IMR-90 (cell line): Measurements from ENCODE around the gene LGALS4. TPM values are rescaled to one million over a fixed set of nuclear protein-coding genes. Genes with fewer than 3 reads are reported as not detected.

ENCODE experiments used
- ATAC-seq: fragments of 200-7000 bp; cut with Tn5 transposase; 2 replicates; pipeline ENCODE4 v1.9.1; 2020; ENCODE audit warnings: low read depth, mild to moderate bottlenecking, moderate library complexity
- BruUV-seq: library from RNA; stranded (reverse); fragments of 400-500 nt; replicated peaks from 2 replicates; lab custom pipeline; 2021; lab: Mats Ljungman, UMichigan
- CTCF ChIA-PET: fragments of 300-600 bp; formaldehyde crosslinking; extraction: SDS; loops from one replicate; lab custom pipeline; 2021; ENCODE audit warnings: antibody characterized with exemption; lab: Yijun Ruan, JAX
- POLR2A ChIA-PET: fragments of 300-600 bp; sonication (Branson Sonifier 250); formaldehyde crosslinking; loops from one replicate; lab custom pipeline; 2022; ENCODE audit warnings: antibody characterized with exemption; ENCODE audit not compliant: unreplicated experiment; lab: Charles Lee
- DNase-seq: peaks from one replicate; pipeline ENCODE4 v3.0.0; 2013
- H2AFZ ChIP-seq: replicated peaks from 2 replicates; pipeline ENCODE3; 2013; ENCODE audit warnings: low read length, mild to moderate bottlenecking; ENCODE audit not compliant: poor library complexity
- H2AK5ac ChIP-seq: 2 replicates; pipeline ENCODE4 v1.6.1; 2013; ENCODE audit warnings: low read depth, low read length, inconsistent platforms
- H2AK9ac ChIP-seq: replicated peaks from 2 replicates; pipeline ENCODE3; 2013; ENCODE audit warnings: mild to moderate bottlenecking, low read depth, low read length, moderate library complexity; ENCODE audit not compliant: poor library complexity
- H2BK120ac ChIP-seq: 2 replicates; pipeline ENCODE4 v1.6.1; 2013; ENCODE audit warnings: low read depth, low read length, inconsistent platforms
- H2BK15ac ChIP-seq: 3 replicates; pipeline ENCODE4 v1.6.1; 2013; ENCODE audit warnings: low read depth, low read length, inconsistent platforms
- H2BK20ac ChIP-seq: 2 replicates; pipeline ENCODE4 v1.6.1; 2013; ENCODE audit warnings: low read depth, mild to moderate bottlenecking, inconsistent platforms, low read length, moderate library complexity
- H2BK5ac ChIP-seq: 2 replicates; pipeline ENCODE4 v1.6.1; 2013; ENCODE audit warnings: mild to moderate bottlenecking, low read depth, low read length, inconsistent platforms; ENCODE audit not compliant: poor library complexity, severe bottlenecking
- H3K14ac ChIP-seq: replicated peaks from 2 replicates; pipeline ENCODE4 v1.6.1; 2013; ENCODE audit warnings: low read depth, low read length, inconsistent platforms
- H3K18ac ChIP-seq: 2 replicates; pipeline ENCODE4 v1.6.1; 2013; ENCODE audit warnings: low read depth, low read length, control low read depth
- H3K23ac ChIP-seq: 2 replicates; pipeline ENCODE4 v1.6.1; 2013; ENCODE audit warnings: low read depth, low read length, inconsistent platforms
- H3K27ac ChIP-seq: 2 replicates; pipeline ENCODE4 v1.5.1; 2013; ENCODE audit warnings: mild to moderate bottlenecking, control low read depth, low read length; ENCODE audit not compliant: insufficient read depth
- H3K27me3 ChIP-seq: 2 replicates; pipeline ENCODE4 v1.6.1; 2013; ENCODE audit warnings: low read length; ENCODE audit not compliant: control insufficient read depth, insufficient read depth
- H3K36me3 ChIP-seq: 2 replicates; pipeline ENCODE4 v1.6.1; 2013; ENCODE audit warnings: low read length, mixed read lengths; ENCODE audit not compliant: control insufficient read depth, insufficient read depth
- H3K4ac ChIP-seq: 2 replicates; pipeline ENCODE4 v1.6.1; 2013; ENCODE audit warnings: low read depth, low read length, inconsistent platforms
- H3K4me1 ChIP-seq: 2 replicates; pipeline ENCODE4 v1.6.1; 2013; ENCODE audit warnings: low read length, mixed read lengths; ENCODE audit not compliant: control insufficient read depth, insufficient read depth
- H3K4me2 ChIP-seq: 2 replicates; pipeline ENCODE4 v1.6.1; 2013; ENCODE audit warnings: low read depth, mild to moderate bottlenecking, control low read depth, low read length, moderate library complexity
- H3K4me3 ChIP-seq: 2 replicates; pipeline ENCODE4 v1.5.1; 2013; ENCODE audit warnings: low read depth, mild to moderate bottlenecking, control low read depth, low read length, moderate library complexity; ENCODE audit not compliant: insufficient read depth
- H3K56ac ChIP-seq: 2 replicates; pipeline ENCODE4 v1.6.1; 2013; ENCODE audit warnings: low read length, inconsistent platforms; ENCODE audit not compliant: insufficient read depth; ENCODE audit errors: extremely low read depth
- H3K79me1 ChIP-seq, 2 experiments: 2 replicates each; pipeline ENCODE4 v1.6.1; 2013; ENCODE audit warnings: low read length in 2 of 2, inconsistent platforms in 1 of 2, low read depth in 1 of 2
- H3K9ac ChIP-seq: 2 replicates; pipeline ENCODE4 v1.6.1; 2013; ENCODE audit warnings: low read depth, low read length, control low read depth
- H3K9me1 ChIP-seq: 2 replicates; pipeline ENCODE4 v1.6.1; 2013; ENCODE audit warnings: low read length, inconsistent platforms; ENCODE audit not compliant: insufficient read depth
- H3K9me3 ChIP-seq: 2 replicates; pipeline ENCODE4 v1.6.1; 2013; ENCODE audit warnings: low read length; ENCODE audit not compliant: control insufficient read depth, insufficient read depth
- H4K20me1 ChIP-seq: 2 replicates; pipeline ENCODE4 v1.6.1; 2013; ENCODE audit warnings: low read length, inconsistent platforms; ENCODE audit not compliant: insufficient read depth
- H4K5ac ChIP-seq: 2 replicates; pipeline ENCODE4 v1.6.1; 2013; ENCODE audit warnings: mild to moderate bottlenecking, low read depth, low read length, control low read depth
- H4K8ac ChIP-seq, 2 experiments: 2 replicates each; pipeline ENCODE4 v1.6.1; 2013; ENCODE audit warnings: low read depth in 2 of 2, low read length in 2 of 2, control low read depth in 1 of 2, inconsistent platforms in 1 of 2
- H4K91ac ChIP-seq: 2 replicates; pipeline ENCODE4 v1.6.1; 2013; ENCODE audit warnings: low read depth, low read length, inconsistent platforms; ENCODE audit not compliant: insufficient read depth
- BHLHE40 ChIP-seq: fragments of 150-350 bp; IDR thresholded peaks from 2 replicates; pipeline ENCODE4 v1.6.1; 2016; ENCODE audit warnings: mild to moderate bottlenecking, low read depth, low read length
- CEBPB ChIP-seq: IDR thresholded peaks from 2 replicates; pipeline ENCODE4 v1.6.1; 2012; ENCODE audit warnings: low read depth, low read length, improper control_type of control experiment
- CHD1 ChIP-seq: IDR thresholded peaks from 2 replicates; pipeline ENCODE4 v1.6.1; 2012; ENCODE audit warnings: low read depth, low read length, improper control_type of control experiment
- CTCF ChIP-seq: conservative IDR thresholded peaks from 2 replicates; pipeline ENCODE4 v1.5.1; 2012; ENCODE audit warnings: mild to moderate bottlenecking, low read depth, low read length, improper control_type of control experiment
- FOS ChIP-seq: fragments of 150-350 bp; IDR thresholded peaks from 2 replicates; pipeline ENCODE4 v1.6.1; 2016; ENCODE audit warnings: low read depth, low read length
- MAFK ChIP-seq: IDR thresholded peaks from 2 replicates; pipeline ENCODE4 v1.6.1; 2012; ENCODE audit warnings: low read depth, low read length, improper control_type of control experiment
- MAZ ChIP-seq: IDR thresholded peaks from 2 replicates; pipeline ENCODE4 v1.6.1; 2012; ENCODE audit warnings: low read depth, mild to moderate bottlenecking, low read length, improper control_type of control experiment, moderate library complexity, borderline replicate concordance
- MXI1 ChIP-seq: IDR thresholded peaks from 2 replicates; pipeline ENCODE4 v1.6.1; 2012; ENCODE audit warnings: low read depth, mild to moderate bottlenecking, low read length, moderate library complexity, borderline replicate concordance
- NFE2L2 ChIP-seq: fragments of 150-350 bp; IDR thresholded peaks from 2 replicates; pipeline ENCODE4 v1.6.1; 2016; ENCODE audit warnings: low read depth, mild to moderate bottlenecking, low read length
- RAD21 ChIP-seq: IDR thresholded peaks from 2 replicates; pipeline ENCODE4 v1.6.1; 2012; ENCODE audit warnings: low read length, improper control_type of control experiment
- RCOR1 ChIP-seq: IDR thresholded peaks from 2 replicates; pipeline ENCODE4 v1.6.1; 2012; ENCODE audit warnings: mild to moderate bottlenecking, low read length, improper control_type of control experiment; ENCODE audit not compliant: insufficient replicate concordance
- RFX5 ChIP-seq: IDR thresholded peaks from 2 replicates; pipeline ENCODE4 v1.8.0; 2012; ENCODE audit warnings: low read depth, mild to moderate bottlenecking, low read length, moderate library complexity
- SMC3 ChIP-seq: fragments of 150-350 bp; IDR thresholded peaks from 2 replicates; pipeline ENCODE4 v1.6.1; 2016; ENCODE audit warnings: low read depth, mild to moderate bottlenecking, antibody characterized with exemption, low read length, moderate library complexity
- WGBS, 2 experiments: methylation state at CpG; one replicate each; pipeline versions ENCODE4 v1.1.5 to v1.1.7; 2013; ENCODE audit warnings: missing lambda C conversion rate in 2 of 2; ENCODE audit not compliant: insufficient read length in 1 of 2; ENCODE audit errors: extremely low coverage in 2 of 2; 5-methylcytosine and 5-hydroxymethylcytosine counted together
- dilution Hi-C: fragments of 300-500 bp; cut with HindIII; formaldehyde crosslinking; loops from one replicate; pipeline ENCODE4 v1.14.3; 2018; ENCODE audit warnings: low sequenced_read_pairs; ENCODE audit not compliant: unreplicated experiment
- in situ Hi-C: fragments of 300-500 bp; cut with MboI; formaldehyde crosslinking; loops from 3 replicates; pipeline ENCODE4 v1.14.3; 2019; ENCODE audit warnings: low sequenced_read_pairs, inconsistent platforms, mixed read lengths
- intact Hi-C: fragments of 100-400 bp; cut with micrococcal nuclease; formaldehyde crosslinking; loops from 2 replicates; pipeline ENCODE4 v1.10.0; 2022
- polyA plus RNA-seq, 3 experiments: library from polyadenylated mRNA; depleted of rRNA; stranded (reverse); fragments of >200 nt; gene quantifications; 2 replicates each; pipeline ENCODE4 v1.2.3, GENCODE V29; 2012; ENCODE audit warnings: low replicate concordance in 1 of 3
- total RNA-seq: library from RNA; depleted of rRNA; stranded (reverse); fragments of >200 nt; gene quantifications from 2 replicates; pipeline ENCODE4 v1.2.3, GENCODE V29; 2012
- TF ChIP-seq, protein P1 (sequence below): fragments of 150-350 bp; IDR thresholded peaks from 2 replicates; pipeline ENCODE4 v1.6.1; 2017; ENCODE audit warnings: mild to moderate bottlenecking, antibody characterized with exemption, low read length, low read depth
- TF ChIP-seq, protein P2 (sequence below): fragments of 150-350 bp; IDR thresholded peaks from 2 replicates; pipeline ENCODE4 v1.6.1; 2016; ENCODE audit warnings: low read depth, mild to moderate bottlenecking, low read length, moderate library complexity, borderline replicate concordance

The LGALS4 gene
- total and polyA plus RNA-seq, 2 of the 4 experiments (the other 2 are of a cell fraction): 0.29 TPM; not detected in 1

DNA sequence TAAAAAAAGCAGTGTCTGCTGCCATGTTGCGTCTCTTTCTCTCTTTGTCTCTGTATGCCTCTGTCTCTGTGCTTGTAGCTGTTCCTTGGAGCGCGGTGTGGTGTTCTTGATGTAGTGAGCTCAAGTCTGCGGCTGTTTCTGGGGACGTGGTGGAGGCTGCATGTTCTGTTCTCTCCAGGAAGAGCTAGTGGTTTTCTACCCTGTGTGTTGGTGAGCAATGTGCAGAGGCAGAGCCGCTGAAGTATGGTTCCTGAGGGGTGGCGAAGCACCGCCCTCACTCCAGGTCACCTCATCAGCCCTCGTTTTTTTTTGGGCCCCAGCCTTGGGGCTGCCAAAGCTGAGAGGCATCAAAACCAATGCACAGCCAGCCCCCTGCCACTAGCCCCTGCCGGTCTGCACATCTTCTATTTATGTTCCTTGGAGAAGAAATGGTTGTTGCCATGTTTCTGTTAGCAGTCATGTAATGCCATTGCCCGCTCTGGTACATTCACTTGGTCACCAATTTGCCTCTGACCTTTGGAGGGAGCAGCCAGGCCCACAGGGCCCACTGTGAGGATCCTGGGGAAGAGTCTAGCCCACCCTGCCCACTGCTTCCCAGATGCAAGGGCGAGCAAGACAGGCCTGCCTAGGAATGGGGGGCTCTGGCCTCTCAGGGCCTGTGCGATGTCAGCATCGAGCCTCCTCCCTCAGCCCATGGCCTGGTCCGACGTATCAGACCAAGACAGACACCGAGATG lies 29.9 kb upstream of the LGALS4 start:
- H3K4me3 ChIP-seq: no peak overlapping the region
- no peak overlapping the region for H4K5ac ChIP-seq
- no peak for ATAC-seq
- no peak overlapping the region for H2BK5ac ChIP-seq
- dilution Hi-C loops: no loop called here
- intact Hi-C loops: no loop called here
- H3K9me1 ChIP-seq: peaks cover 13% of the 10 kb centered on the region
- 100% methylated on average over 1 of the region's 17 CpGs; no CpG with 5 or more reads in 1 of the 2 experiments for WGBS, 2 experiments
- H4K8ac ChIP-seq: no peak overlapping the region
- H3K4me2 ChIP-seq: no peak overlapping the region
- no peak overlapping the region for H2BK20ac ChIP-seq
- DNase-seq: no peak
- no peaks in the 10 kb centered on the region for H3K27me3 ChIP-seq
- no peak overlapping the region for H2BK120ac ChIP-seq
- no peak overlapping the region for H2BK15ac ChIP-seq
- H2AFZ ChIP-seq: no peak overlapping the region
- ChIA-PET POLR2A (interaction anchor here (0.6 kb wide), 1 partner anchor 10 kb away, joined by 3 read pairs; no protein-coding TSS in a partner anchor), CTCF (no interaction called here)
- H3K4me1 ChIP-seq: peaks cover 6% of the 10 kb centered on the region; the same call in 1 of the 2 replicates
- H2AK9ac ChIP-seq: no peak overlapping the region
- no TSS peak for BruUV-seq
- in situ Hi-C loops: no loop called here
- H3K36me3 ChIP-seq: peaks cover 91% of the 10 kb centered on the region
- H3K9ac ChIP-seq: no peak overlapping the region
- H3K27ac ChIP-seq: no peak overlapping the region
- peaks cover 57 to 92% of the 10 kb centered on the region in 2 experiments for H3K79me1 ChIP-seq
- no peak overlapping the region for H3K18ac ChIP-seq
- H3K4ac ChIP-seq: no peak overlapping the region
- H2AK5ac ChIP-seq: no peak overlapping the region
- H3K56ac ChIP-seq: no peak overlapping the region
- H4K91ac ChIP-seq: no peak overlapping the region
- no peaks in the 10 kb centered on the region for H3K9me3 ChIP-seq
- H3K23ac ChIP-seq: no peak overlapping the region
- no peak overlapping the region for H3K14ac ChIP-seq
- peaks cover 87% of the 10 kb centered on the region for H4K20me1 ChIP-seq
- TF ChIP-seq RFX5 (no peak), RCOR1 (no peak), CTCF (no peak), NFE2L2 (no peak), FOS (no peak), MAZ (no peak), MXI1 (no peak), RAD21 (no peak), MAFK (no peak), CEBPB (no peak), BHLHE40 (no peak), SMC3 (no peak), CHD1 (no peak)
- TF ChIP-seq, protein P1, sequence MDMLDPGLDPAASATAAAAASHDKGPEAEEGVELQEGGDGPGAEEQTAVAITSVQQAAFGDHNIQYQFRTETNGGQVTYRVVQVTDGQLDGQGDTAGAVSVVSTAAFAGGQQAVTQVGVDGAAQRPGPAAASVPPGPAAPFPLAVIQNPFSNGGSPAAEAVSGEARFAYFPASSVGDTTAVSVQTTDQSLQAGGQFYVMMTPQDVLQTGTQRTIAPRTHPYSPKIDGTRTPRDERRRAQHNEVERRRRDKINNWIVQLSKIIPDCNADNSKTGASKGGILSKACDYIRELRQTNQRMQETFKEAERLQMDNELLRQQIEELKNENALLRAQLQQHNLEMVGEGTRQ: no peak
- TF ChIP-seq, protein P2, sequence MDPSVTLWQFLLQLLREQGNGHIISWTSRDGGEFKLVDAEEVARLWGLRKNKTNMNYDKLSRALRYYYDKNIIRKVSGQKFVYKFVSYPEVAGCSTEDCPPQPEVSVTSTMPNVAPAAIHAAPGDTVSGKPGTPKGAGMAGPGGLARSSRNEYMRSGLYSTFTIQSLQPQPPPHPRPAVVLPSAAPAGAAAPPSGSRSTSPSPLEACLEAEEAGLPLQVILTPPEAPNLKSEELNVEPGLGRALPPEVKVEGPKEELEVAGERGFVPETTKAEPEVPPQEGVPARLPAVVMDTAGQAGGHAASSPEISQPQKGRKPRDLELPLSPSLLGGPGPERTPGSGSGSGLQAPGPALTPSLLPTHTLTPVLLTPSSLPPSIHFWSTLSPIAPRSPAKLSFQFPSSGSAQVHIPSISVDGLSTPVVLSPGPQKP: no peak
